SK-N-MC (cell line): ENCODE measurements around the gene ATP6AP1.

Experiments used
- EZH2 ChIP-seq: fragments of 200-600 bp; sonication (generic); IDR thresholded peaks from one replicate; pipeline ENCODE4 v1.6.1; 2017; ENCODE audit warnings: antibody characterized with exemption
- FOXP2 ChIP-seq: optimal IDR thresholded peaks from 2 replicates; pipeline ENCODE3; 2011; ENCODE audit warnings: mild to moderate bottlenecking, moderate library complexity; ENCODE audit not compliant: insufficient read depth; ENCODE audit errors: extremely low read length, control extremely low read depth
- POLR2AphosphoS5 ChIP-seq: IDR thresholded peaks from 2 replicates; pipeline ENCODE4 v1.6.1; 2012; ENCODE audit warnings: mild to moderate bottlenecking, low read depth, low read length, borderline replicate concordance

- no peak for TF ChIP-seq POLR2AphosphoS5
- no peak for TF ChIP-seq EZH2
- no peak for TF ChIP-seq FOXP2
Measured at GRCh38 chrX:154379569-154379951, 48.9 kb upstream of the ATP6AP1 start.
